ENCODE measurements around the gene WDR81.
A peak's percentile ranks its signal among the peaks of the same experiment; 100 is the strongest.
"Not testable (repeated sequence)": the region's sequence is repeated elsewhere in the genome, so short reads cannot be mapped to it uniquely, and the experiment has no call there.

The WDR81 gene

GRCh38 chr17:1730326-1731193, 6.1 kb downstream of the WDR81 start:
- no peak for DNase-seq (ENCODE audit: low read depth in 2 of 2)

- DNase-seq (ENCODE audit: low read depth in 2 of 2), result no peak
Observed at GRCh38 chr17:1731194-1731506, 6.6 kb downstream of the WDR81 start.

GRCh38 chr17:1732241-1732832, 7.8 kb downstream of the WDR81 start:
- no peak for DNase-seq (ENCODE audit: low read depth in 2 of 2)

GRCh38 chr17:1732833-1733321, 8.4 kb downstream of the WDR81 start:
- no peak for DNase-seq (ENCODE audit: low read depth in 2 of 2)

- DNase-seq (ENCODE audit: low read depth in 2 of 2), result no peak
Observed at GRCh38 chr17:1733759-1734158, 9.3 kb downstream of the WDR81 start.

GRCh38 chr17:1735418-1735817, 10.9 kb downstream of the WDR81 start:
- DNase-seq (ENCODE audit: low read depth in 2 of 2), result no peak

- DNase-seq (ENCODE audit: low read depth in 2 of 2), result no peak
Observed at GRCh38 chr17:1735834-1736347, 11.4 kb downstream of the WDR81 start.

GRCh38 chr17:1736348-1737281, 12.1 kb downstream of the WDR81 start:
- DNase-seq (ENCODE audit: low read depth in 2 of 2), result peak in 1 of 2 experiments; percentile 26

- DNase-seq (ENCODE audit: low read depth in 2 of 2), result no peak
Observed at GRCh38 chr17:1737531-1738291, 13.2 kb downstream of the WDR81 start.

- DNase-seq (ENCODE audit: low read depth in 2 of 2), result not testable (repeated sequence)
Observed at GRCh38 chr17:1741899-1742298, 17.4 kb downstream of the WDR81 start.

GRCh38 chr17:1742371-1743087, 18.0 kb downstream of the WDR81 start, which contains the start of gene SERPINF2:
SERPINF2 (plus strand) TSS chr17:1742871; CDS start chr17:1744996, 2,125 bp downstream.
- no peak for DNase-seq (ENCODE audit: low read depth in 2 of 2)

GRCh38 chr17:1743088-1743439, 18.6 kb downstream of the WDR81 start:
- no peak for DNase-seq (ENCODE audit: low read depth in 2 of 2)

- DNase-seq (ENCODE audit: low read depth in 2 of 2), result no peak
Observed at GRCh38 chr17:1744551-1745512, 20.3 kb downstream of the WDR81 start.

- DNase-seq (ENCODE audit: low read depth in 2 of 2), result no peak
Observed at GRCh38 chr17:1745513-1746020, 21.1 kb downstream of the WDR81 start.

- no peak for DNase-seq (ENCODE audit: low read depth in 2 of 2)
Observed at GRCh38 chr17:1746975-1747543, 22.6 kb downstream of the WDR81 start.

- DNase-seq (ENCODE audit: low read depth in 2 of 2), result no peak
Observed at GRCh38 chr17:1750628-1751027, 26.1 kb downstream of the WDR81 start.

- DNase-seq (ENCODE audit: low read depth in 2 of 2), result no peak
Observed at GRCh38 chr17:1752425-1753262, 28.1 kb downstream of the WDR81 start.

Data from fibroblast of skin of left quadriceps (primary cell).